GM12878 (cell line): ENCODE results near the gene CAMTA1. TPM values are rescaled to one million over a fixed set of nuclear protein-coding genes. Genes with fewer than 3 reads are reported as not detected.

Experiments
- ATAC-seq: fragments of 200-7000 bp; cut with Tn5 transposase; 3 replicates; pipeline ENCODE4 v1.9.1; 2020; ENCODE audit warnings: mild to moderate bottlenecking, moderate library complexity
- BruUV-seq: library from RNA; stranded (reverse); fragments of 400-500 nt; replicated peaks from 2 replicates; lab custom pipeline; 2021; lab: Mats Ljungman, UMichigan
- CTCF ChIA-PET: fragments of 300-600 bp; sonication (Branson Sonifier 250); formaldehyde crosslinking; extraction: SDS; loops from one replicate; lab custom pipeline; 2021; ENCODE audit warnings: inconsistent platforms; lab: Yijun Ruan, JAX
- POLR2A ChIA-PET: fragments of 350-600 bp; formaldehyde crosslinking; extraction: SDS; loops from one replicate; lab custom pipeline; 2021; ENCODE audit warnings: inconsistent platforms; lab: Charles Lee
- RAD21 ChIA-PET: fragments of 300-600 bp; sonication (Branson Sonifier 250); formaldehyde crosslinking; loops from one replicate; lab custom pipeline; 2023; ENCODE audit warnings: antibody characterized with exemption; ENCODE audit not compliant: unreplicated experiment; lab: Charles Lee
- SMC1A ChIA-PET: fragments of 300-600 bp; sonication (Branson Sonifier 250); formaldehyde crosslinking; loops from one replicate; lab custom pipeline; 2023; ENCODE audit not compliant: unreplicated experiment, uncharacterized antibody; lab: Charles Lee
- DNase-seq: peaks from one replicate; pipeline ENCODE4 v3.0.0-alpha.2; 2011; ENCODE audit warnings: low read depth, low spot score
- FAIRE-seq: peaks from 3 replicates; lab custom pipeline; 2011; peaks lifted over from hg19 to GRCh38; lab: Jason Lieb, UNC
- H2AFZ ChIP-seq: 2 replicates; pipeline ENCODE4 v1.6.0; 2011; ENCODE audit warnings: low read depth, low read length, control low read depth; ENCODE audit not compliant: control insufficient read depth
- H3K27ac ChIP-seq: 2 replicates; pipeline ENCODE4 v1.5.1; 2011; ENCODE audit warnings: control low read depth; ENCODE audit not compliant: control insufficient read depth, insufficient read depth
- H3K27me3 ChIP-seq, 2 experiments: replicated peaks in 1 of 2; 2 replicates each; pipeline versions ENCODE4 v1.6.0 to v1.6.1; 2011; ENCODE audit warnings: low read length in 1 of 2; ENCODE audit not compliant: control insufficient read depth in 2 of 2, insufficient read depth in 2 of 2
- H3K36me3 ChIP-seq, 2 experiments: 2 replicates each; pipeline ENCODE4 v1.5.1; 2011; ENCODE audit warnings: low read length in 1 of 2; ENCODE audit not compliant: control insufficient read depth in 2 of 2, insufficient read depth in 2 of 2
- H3K4me1 ChIP-seq: 2 replicates; pipeline ENCODE4 v1.6.1; 2011; ENCODE audit warnings: mild to moderate bottlenecking, low read length, moderate library complexity, mixed read lengths; ENCODE audit not compliant: control insufficient read depth, insufficient read depth
- H3K4me2 ChIP-seq: 2 replicates; pipeline ENCODE4 v1.6.0; 2011; ENCODE audit warnings: control low read depth; ENCODE audit not compliant: control insufficient read depth, insufficient read depth
- H3K4me3 ChIP-seq: fragments of 200-600 bp; sonication (generic); 2 replicates; pipeline ENCODE4 v1.5.1; 2016
- H3K79me2 ChIP-seq: 2 replicates; pipeline ENCODE4 v1.6.0; 2011; ENCODE audit warnings: low read length; ENCODE audit not compliant: control insufficient read depth, insufficient read depth
- H3K9ac ChIP-seq: 2 replicates; pipeline ENCODE4 v1.8.0; 2011; ENCODE audit warnings: low read length, control low read depth, mixed read lengths; ENCODE audit not compliant: control insufficient read depth, insufficient read depth
- H3K9me3 ChIP-seq: replicated peaks from 3 replicates; pipeline ENCODE4 v1.5.1; 2011; ENCODE audit warnings: mild to moderate bottlenecking, low read length; ENCODE audit not compliant: control insufficient read depth, insufficient read depth
- H4K20me1 ChIP-seq: 2 replicates; pipeline ENCODE4 v1.6.0; 2011; ENCODE audit not compliant: control insufficient read depth, insufficient read depth
- BRCA1 ChIP-seq: IDR thresholded peaks from 2 replicates; pipeline ENCODE4 v1.6.1; 2011; ENCODE audit warnings: low read depth, low read length, improper control_type of control experiment
- CBX5 ChIP-seq: sonication (generic); IDR thresholded peaks from 2 replicates; pipeline ENCODE4 v1.6.1; 2016; ENCODE audit warnings: low read depth, moderate library complexity, mild to moderate bottlenecking, inconsistent platforms
- CREM ChIP-seq: IDR thresholded peaks from 2 replicates; pipeline ENCODE4 v1.6.1; 2014; ENCODE audit warnings: antibody characterized with exemption, low read depth
- HDAC6 ChIP-seq: fragments of 200-600 bp; sonication (generic); IDR thresholded peaks from one replicate; pipeline ENCODE4 v1.8.0; 2017; ENCODE audit warnings: antibody characterized with exemption; ENCODE audit not compliant: unreplicated experiment
- HDGF ChIP-seq: fragments of 450-650 bp; IDR thresholded peaks from 2 replicates; pipeline ENCODE4 v1.6.1; 2016; ENCODE audit warnings: antibody characterized with exemption
- KLF5 ChIP-seq: fragments of 450-650 bp; IDR thresholded peaks from 2 replicates; pipeline ENCODE4 v1.6.1; 2014; ENCODE audit warnings: mild to moderate bottlenecking; ENCODE audit not compliant: partially characterized antibody
- MLLT1 ChIP-seq: fragments of 450-650 bp; IDR thresholded peaks from 2 replicates; pipeline ENCODE4 v1.6.1; 2016; ENCODE audit warnings: mild to moderate bottlenecking
- MYB ChIP-seq: fragments of 150-350 bp; IDR thresholded peaks from 2 replicates; pipeline ENCODE4 v1.6.1; 2014; ENCODE audit warnings: mild to moderate bottlenecking, low read depth, low read length, borderline replicate concordance
- NBN ChIP-seq: fragments of 450-650 bp; IDR thresholded peaks from 2 replicates; pipeline ENCODE4 v1.6.1; 2016
- POLR2AphosphoS5 ChIP-seq: IDR thresholded peaks from 2 replicates; pipeline ENCODE4 v1.6.1; 2011; ENCODE audit warnings: mild to moderate bottlenecking, low read length, inconsistent platforms
- POU2F2 ChIP-seq: IDR thresholded peaks from 3 replicates; pipeline ENCODE4 v1.6.1; 2011; ENCODE audit warnings: low read depth, mild to moderate bottlenecking, low read length, borderline replicate concordance
- RAD51 ChIP-seq: fragments of 450-650 bp; IDR thresholded peaks from 2 replicates; pipeline ENCODE4 v1.6.1; 2016; ENCODE audit warnings: moderate library complexity, mild to moderate bottlenecking, inconsistent platforms
- SIX5 ChIP-seq: IDR thresholded peaks from 2 replicates; pipeline ENCODE4 v1.6.1; 2011; ENCODE audit warnings: mild to moderate bottlenecking, low read depth, low read length, moderate library complexity; ENCODE audit not compliant: severe bottlenecking
- SMAD1 ChIP-seq: fragments of 450-650 bp; IDR thresholded peaks from 2 replicates; pipeline ENCODE4 v1.6.1; 2018; ENCODE audit warnings: mild to moderate bottlenecking, low read depth; ENCODE audit not compliant: partially characterized antibody
- ZNF24 ChIP-seq: fragments of 450-650 bp; IDR thresholded peaks from 2 replicates; pipeline ENCODE4 v1.6.1; 2017; ENCODE audit warnings: antibody characterized with exemption, mild to moderate bottlenecking
- ZNF274 ChIP-seq: IDR thresholded peaks from one replicate; pipeline ENCODE4 v1.8.0; 2011; ENCODE audit not compliant: insufficient read length, insufficient read depth
- ZNF384 ChIP-seq: IDR thresholded peaks from 2 replicates; pipeline ENCODE4 v1.6.1; 2012; ENCODE audit warnings: low read depth, mild to moderate bottlenecking, low read length, improper control_type of control experiment, borderline replicate concordance
- whole genome bisulfite sequencing: methylation state at CpG from one replicate; pipeline ENCODE4 v1.1.6; 2016; ENCODE audit warnings: low lambda C conversion rate; ENCODE audit not compliant: insufficient replicate concordance, insufficient coverage; ENCODE audit errors: missing lambda C conversion rate; 5-methylcytosine and 5-hydroxymethylcytosine counted together
- in situ Hi-C: fragments of 300-500 bp; cut with MboI; formaldehyde crosslinking; loops from 9 replicates; pipeline ENCODE4 v1.14.3; 2018; ENCODE audit warnings: mixed read lengths
- intact Hi-C: fragments of 100-400 bp; cut with micrococcal nuclease; formaldehyde crosslinking; loops from one replicate; pipeline ENCODE4 v1.14.2; 2022; ENCODE audit not compliant: unreplicated experiment
- polyA plus RNA-seq, 11 experiments: library from polyadenylated mRNA; depleted of rRNA in 4 of 11; unstranded in 6 of 11; stranded (reverse) in 5 of 11; fragments of >200 nt; fragmentation: Nextera tagmentation in 4 of 11; fragmentation: Illumina TruSeq in 1 of 11; extraction: Ambion mirVana in 4 of 11; extraction: Trizol in 1 of 11; gene quantifications; 1 replicate in 1 of 11; 2 replicates in 10 of 11; pipeline versions ENCODE4 v1.2.1 to v1.2.3, GENCODE V29; 2011 to 2016; ENCODE audit warnings: inconsistent platforms in 2 of 11, missing spikeins in 2 of 11, low read depth in 1 of 11
- total RNA-seq, 4 experiments: library from RNA; depleted of rRNA in 3 of 4; stranded (reverse); fragments of >200 nt in 3 of 4; fragmentation: Illumina TruSeq in 1 of 4; extraction: Trizol in 1 of 4; gene quantifications; 2 replicates each; pipeline versions ENCODE4 v1.2.1 to v1.2.3, GENCODE V29; 2013 to 2021

Gene CAMTA1
- total and polyA plus RNA-seq, 10 of the 15 experiments (the other 5 are each of a cell fraction or from before 2014, with no cell fraction given), result 37.7 to 148 (median 76.4) TPM

- RAD21 ChIA-PET, result no interaction called here
- SMC1A ChIA-PET, result no interaction called here
- DNase-seq (no peak), ATAC-seq (no peak), FAIRE-seq (no peak)
- Histone ChIP-seq H3K4me1 (no peaks in the 10 kb centered on the region), H3K9me3 (no peaks in the 10 kb centered on the region), H3K4me2 (no peak overlapping the region), H3K4me3 (no peak overlapping the region), H3K9ac (no peak overlapping the region), H3K36me3 (no peaks in the 10 kb centered on the region), H2AFZ (no peak overlapping the region), H3K27ac (no peak overlapping the region), H3K79me2 (no peaks in the 10 kb centered on the region), H4K20me1 (no peaks in the 10 kb centered on the region), H3K27me3 (peaks cover 2 to 4% of the 10 kb centered on the region in 2 experiments; a peak in 3 of 4 replicates)
- POLR2A ChIA-PET, result no interaction called here
- CTCF ChIA-PET, result no interaction called here
- TF ChIP-seq BRCA1 (no peak), HDGF (no peak), ZNF274 (no peak), NBN (no peak), ZNF24 (peak; percentile 67)
- in situ Hi-C loops, result no loop called here
- 10% methylated on average over 6 of the region's 6 CpGs for WGBS
- intact Hi-C loops, result no loop called here
- BruUV-seq, result no TSS peak
These were observed 743.3 kb downstream of the CAMTA1 start for GRCh38 chr1:7528386-7529198.

GRCh38 chr1:7529917-7530316 is 744.7 kb downstream of the CAMTA1 start:
- Histone ChIP-seq H3K27me3 (peaks cover 2% of the 10 kb centered on the region in 2 experiments; a peak in 3 of 4 replicates), H3K79me2 (no peaks in the 10 kb centered on the region), H3K36me3 (no peaks in the 10 kb centered on the region), H3K9ac (no peak overlapping the region), H3K27ac (no peak overlapping the region), H3K4me3 (no peak overlapping the region), H3K4me2 (no peak overlapping the region), H3K9me3 (no peaks in the 10 kb centered on the region), H4K20me1 (no peaks in the 10 kb centered on the region), H3K4me1 (no peaks in the 10 kb centered on the region), H2AFZ (no peak overlapping the region)
- TF ChIP-seq HDAC6 (no peak), SIX5 (no peak), POLR2AphosphoS5 (no peak), POU2F2 (no peak), MLLT1 (no peak), CBX5 (no peak), KLF5 (no peak), MYB (no peak), RAD51 (no peak), CREM (no peak), ZNF384 (no peak), SMAD1 (no peak)
- RAD21 ChIA-PET, result no interaction called here
- CTCF ChIA-PET, result interaction anchor here (1.2 kb wide), 1 partner anchor 10 kb away, joined by 4 read pairs; no protein-coding TSS in a partner anchor
- POLR2A ChIA-PET, result interaction anchor here (0.6 kb wide), 1 partner anchor 51 kb away, joined by 4 read pairs; no protein-coding TSS in a partner anchor
- FAIRE-seq (no peak), DNase-seq (no peak), ATAC-seq (no peak)
- BruUV-seq, result no TSS peak
- intact Hi-C loops, result no loop called here
- WGBS, result 9% methylated on average over 7 of the region's 7 CpGs
- SMC1A ChIA-PET, result no interaction called here
- in situ Hi-C loops, result no loop called here
